AG10803 (cell line): Measurements from ENCODE around the gene GALNT7.

Experiments
- DNase-seq: peaks from one replicate; pipeline ENCODE4 v3.0.0; 2010; ENCODE audit warnings: low read depth
- H3K4me3 ChIP-seq: 2 replicates; pipeline ENCODE4 v1.5.1; 2011; ENCODE audit warnings: mild to moderate bottlenecking, low read length, control low read depth
- TF ChIP-seq, protein P1 (sequence below): conservative IDR thresholded peaks from 2 replicates; pipeline ENCODE4 v1.5.1; 2011; ENCODE audit warnings: mild to moderate bottlenecking, low read length, control low read depth, inconsistent platforms

The GALNT7 gene

DNA sequence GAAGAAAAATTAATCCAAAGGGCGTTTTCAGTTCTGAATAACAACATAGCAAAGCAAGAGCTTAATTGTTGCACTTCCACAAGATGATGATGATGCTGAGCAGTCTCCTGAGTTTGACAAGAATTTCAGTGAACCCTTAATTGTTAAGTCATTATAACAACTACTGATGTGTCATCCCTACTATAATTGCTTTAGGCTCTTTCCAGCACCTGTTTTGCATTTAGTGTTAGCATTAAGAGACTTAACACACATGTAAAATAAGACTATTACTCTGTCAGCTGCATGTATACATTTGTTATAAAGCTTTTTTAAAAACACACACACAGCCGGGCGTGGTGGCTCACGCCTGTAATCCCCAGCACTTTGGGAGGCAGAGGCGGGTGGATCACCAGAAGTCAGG is 37.9 kb upstream of the GALNT7 start:
- TF ChIP-seq, protein P1, sequence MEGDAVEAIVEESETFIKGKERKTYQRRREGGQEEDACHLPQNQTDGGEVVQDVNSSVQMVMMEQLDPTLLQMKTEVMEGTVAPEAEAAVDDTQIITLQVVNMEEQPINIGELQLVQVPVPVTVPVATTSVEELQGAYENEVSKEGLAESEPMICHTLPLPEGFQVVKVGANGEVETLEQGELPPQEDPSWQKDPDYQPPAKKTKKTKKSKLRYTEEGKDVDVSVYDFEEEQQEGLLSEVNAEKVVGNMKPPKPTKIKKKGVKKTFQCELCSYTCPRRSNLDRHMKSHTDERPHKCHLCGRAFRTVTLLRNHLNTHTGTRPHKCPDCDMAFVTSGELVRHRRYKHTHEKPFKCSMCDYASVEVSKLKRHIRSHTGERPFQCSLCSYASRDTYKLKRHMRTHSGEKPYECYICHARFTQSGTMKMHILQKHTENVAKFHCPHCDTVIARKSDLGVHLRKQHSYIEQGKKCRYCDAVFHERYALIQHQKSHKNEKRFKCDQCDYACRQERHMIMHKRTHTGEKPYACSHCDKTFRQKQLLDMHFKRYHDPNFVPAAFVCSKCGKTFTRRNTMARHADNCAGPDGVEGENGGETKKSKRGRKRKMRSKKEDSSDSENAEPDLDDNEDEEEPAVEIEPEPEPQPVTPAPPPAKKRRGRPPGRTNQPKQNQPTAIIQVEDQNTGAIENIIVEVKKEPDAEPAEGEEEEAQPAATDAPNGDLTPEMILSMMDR = no peak
- no peak for DNase-seq
- H3K4me3 ChIP-seq = no peak overlapping the region

DNA sequence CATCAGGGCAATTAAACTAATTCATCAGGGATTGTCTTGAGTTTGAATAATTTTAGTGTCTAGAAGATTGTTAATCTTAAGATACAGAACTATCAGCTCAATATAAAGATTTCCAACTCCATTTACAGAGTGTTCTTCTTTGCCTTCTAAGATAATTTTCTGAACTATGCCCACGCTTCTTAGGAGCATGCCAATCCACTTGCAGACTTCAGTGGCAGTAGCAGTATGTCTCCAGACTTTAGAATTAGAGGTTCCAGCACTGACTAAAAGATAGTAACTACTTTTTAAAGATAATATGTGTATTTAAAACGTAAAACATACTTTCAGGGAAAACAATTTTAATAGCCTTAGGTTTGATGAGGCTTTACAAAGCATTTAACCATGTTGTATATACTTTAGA is 34.2 kb upstream of the GALNT7 start:
- TF ChIP-seq, protein P1 = no peak
- no peak overlapping the region for H3K4me3 ChIP-seq
- no peak for DNase-seq

DNA sequence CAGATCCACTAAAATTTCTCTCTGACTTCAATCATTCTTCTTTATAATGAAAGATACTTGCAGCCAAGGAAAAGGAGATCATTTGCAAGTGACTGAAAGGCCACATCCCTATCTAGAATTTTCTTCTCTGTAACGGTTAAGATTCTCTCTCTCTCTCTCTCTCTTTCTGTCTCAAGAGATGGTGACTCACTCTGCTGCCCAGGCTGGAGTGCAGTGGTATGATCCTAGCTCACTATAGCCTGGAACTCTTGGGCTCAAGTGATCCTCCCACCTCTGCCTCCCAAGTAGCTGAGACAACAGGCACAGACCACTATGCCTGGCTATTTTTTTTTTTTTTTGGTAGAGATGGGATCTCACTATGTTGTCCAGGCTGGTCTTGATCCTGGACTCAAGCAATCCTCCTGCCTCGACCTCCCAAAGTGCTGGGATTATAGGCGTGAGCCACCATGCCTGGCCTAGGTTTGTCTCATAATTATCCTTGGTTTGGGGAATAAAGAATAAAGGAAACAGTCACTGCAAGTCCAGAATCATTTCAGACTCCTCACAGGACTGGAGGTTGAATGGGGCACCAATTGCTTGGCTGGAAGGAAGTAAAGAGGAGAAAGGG is 33.3 kb upstream of the GALNT7 start:
- no peak overlapping the region for H3K4me3 ChIP-seq

DNA sequence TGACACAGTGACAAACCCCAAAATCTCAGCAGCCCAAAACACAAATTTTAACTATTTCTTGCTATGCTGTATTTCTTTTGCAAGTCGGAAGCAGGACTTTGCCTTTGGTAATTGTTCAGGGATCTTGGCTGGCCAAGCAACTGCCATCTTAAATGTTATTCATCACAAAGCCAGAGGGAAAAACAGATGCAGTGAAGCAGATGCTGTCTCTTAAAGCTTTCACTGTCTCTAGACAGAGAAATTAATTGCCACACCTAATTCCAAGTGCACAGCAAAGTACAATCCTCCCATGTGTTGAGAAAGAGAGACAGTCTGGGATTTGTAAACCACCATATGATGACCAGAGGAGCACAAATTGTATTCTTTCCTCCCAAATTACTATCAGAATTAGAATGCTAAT is 30.0 kb upstream of the GALNT7 start:
- TF ChIP-seq, protein P1 = no peak
- no peak for DNase-seq

More for the DNA sequence above, 33.3 kb upstream of the GALNT7 start:
- peak; percentile 17 for DNase-seq
- TF ChIP-seq, protein P1 = no peak

DNA sequence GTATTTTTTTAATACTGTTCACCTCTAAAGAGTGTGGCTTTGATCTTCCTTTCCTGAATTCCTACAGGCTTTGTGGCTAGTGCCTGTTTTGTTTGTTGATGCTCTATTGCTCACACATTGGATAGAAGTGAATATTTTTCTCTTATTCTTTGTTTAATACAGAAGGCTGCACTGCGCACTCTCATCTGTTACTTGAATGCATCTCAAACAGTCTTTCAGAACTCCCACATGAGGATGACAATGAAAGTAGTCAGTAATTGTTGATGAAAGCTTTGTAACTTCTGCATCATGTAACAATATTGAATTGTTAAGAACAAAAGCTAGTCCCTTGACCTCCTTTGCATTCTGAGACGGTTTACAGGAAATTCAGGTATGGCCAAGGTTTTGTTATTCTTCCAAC is 29.1 kb upstream of the GALNT7 start:
- TF ChIP-seq, protein P1 = no peak
- H3K4me3 ChIP-seq = no peak overlapping the region
- no peak for DNase-seq

More for the DNA sequence above, 30.0 kb upstream of the GALNT7 start:
- H3K4me3 ChIP-seq = no peak overlapping the region

DNA sequence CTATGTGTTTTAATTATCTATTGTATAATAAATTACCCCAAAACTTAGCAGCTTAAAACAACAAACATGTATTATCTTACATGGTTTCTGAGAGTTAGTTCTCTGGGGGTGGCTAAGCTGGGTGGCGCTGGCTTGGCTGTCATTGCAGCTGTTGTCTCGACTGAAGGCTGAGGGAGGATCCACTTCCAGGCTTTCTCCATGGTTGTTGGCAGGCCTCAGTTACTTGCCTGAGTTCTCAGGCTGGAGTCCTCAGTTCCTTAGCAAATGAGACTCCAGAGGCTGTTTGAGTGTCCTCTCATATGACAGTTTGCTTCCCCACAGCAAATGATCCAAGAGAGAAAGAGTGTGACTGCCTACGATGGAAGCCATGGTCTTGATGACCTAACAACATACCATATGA is 23.5 kb upstream of the GALNT7 start:
- TF ChIP-seq, protein P1 = no peak
- no peak for DNase-seq
- no peak overlapping the region for H3K4me3 ChIP-seq

DNA sequence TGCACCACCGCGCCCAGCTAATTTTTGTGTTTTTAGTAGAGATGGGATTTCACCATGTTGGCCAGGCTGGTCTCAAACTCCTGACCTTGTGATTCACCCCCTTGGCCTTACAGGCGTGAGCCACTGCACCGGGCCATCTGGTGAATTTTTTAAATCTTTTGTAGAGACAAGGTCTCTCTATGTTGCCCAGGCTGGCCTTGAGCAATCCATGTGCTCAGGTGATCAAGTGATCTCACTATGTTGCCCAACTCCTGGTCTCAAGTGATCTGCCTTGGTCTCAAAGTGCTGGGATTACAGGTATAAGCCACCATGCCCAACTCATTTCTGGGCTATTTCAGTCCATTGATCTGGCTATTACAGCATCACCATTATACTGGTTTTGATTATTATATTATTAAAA is 22.2 kb upstream of the GALNT7 start:
- H3K4me3 ChIP-seq = no peak overlapping the region
- DNase-seq = no peak
- TF ChIP-seq, protein P1 = no peak
